GM12878 (cell line): ENCODE results near the gene CYB5B. TPM values are rescaled to one million over a fixed set of nuclear protein-coding genes. Genes with fewer than 3 reads are reported as not detected.

Experiments used
- BHLHE40 ChIP-seq, 2 experiments: fragments of 450-650 bp in 1 of 2; IDR thresholded peaks; 2 replicates each; pipeline ENCODE4 v1.6.1; 2011 to 2017; ENCODE audit warnings: low read depth in 2 of 2, borderline replicate concordance in 1 of 2, improper control_type of control experiment in 1 of 2, low read length in 1 of 2, mild to moderate bottlenecking in 1 of 2
- CBX3 ChIP-seq: fragments of 200-600 bp; sonication (generic); IDR thresholded peaks from 2 replicates; pipeline ENCODE4 v1.6.1; 2016; ENCODE audit warnings: low read depth, borderline replicate concordance
- CEBPB ChIP-seq, 2 experiments: fragments of 150-350 bp in 1 of 2; IDR thresholded peaks; 2 replicates each; pipeline ENCODE4 v1.6.1; 2012 to 2014; ENCODE audit warnings: low read depth in 2 of 2, low read length in 2 of 2, borderline replicate concordance in 1 of 2, inconsistent platforms in 1 of 2
- E2F4 ChIP-seq: IDR thresholded peaks from 2 replicates; pipeline ENCODE4 v1.6.1; 2012; ENCODE audit warnings: low read depth, low read length, improper control_type of control experiment
- E4F1 ChIP-seq: fragments of 450-650 bp; IDR thresholded peaks from 2 replicates; pipeline ENCODE4 v1.6.1; 2018; ENCODE audit warnings: borderline replicate concordance, mild to moderate bottlenecking; ENCODE audit not compliant: partially characterized antibody
- ESRRA ChIP-seq: IDR thresholded peaks from 2 replicates; pipeline ENCODE4 v1.6.1; 2012; ENCODE audit warnings: mild to moderate bottlenecking, low read length, improper control_type of control experiment
- ETV6 ChIP-seq, 2 experiments: fragments of 450-650 bp in 1 of 2; IDR thresholded peaks in 1 of 2; conservative IDR thresholded peaks in 1 of 2; 2 replicates each; pipeline ENCODE4 v1.6.1; 2014; ENCODE audit warnings: antibody characterized with exemption in 1 of 2, borderline replicate concordance in 1 of 2, low read depth in 1 of 2, mild to moderate bottlenecking in 1 of 2, moderate library complexity in 1 of 2
- FOS ChIP-seq: IDR thresholded peaks from 3 replicates; pipeline ENCODE4 v1.6.1; 2011; ENCODE audit warnings: borderline replicate concordance; ENCODE audit not compliant: insufficient read length; ENCODE audit errors: extremely low read depth
- FOXK2 ChIP-seq: fragments of 450-650 bp; IDR thresholded peaks from 2 replicates; pipeline ENCODE4 v1.6.1; 2017; ENCODE audit warnings: mild to moderate bottlenecking, moderate library complexity
- JUND ChIP-seq: IDR thresholded peaks from 2 replicates; pipeline ENCODE4 v1.6.1; 2012; ENCODE audit warnings: low read depth, mild to moderate bottlenecking, low read length, improper control_type of control experiment, moderate library complexity
- NBN ChIP-seq: fragments of 450-650 bp; IDR thresholded peaks from 2 replicates; pipeline ENCODE4 v1.6.1; 2016
- NFYB ChIP-seq: IDR thresholded peaks from 2 replicates; pipeline ENCODE4 v1.6.1; 2011; ENCODE audit warnings: low read depth, mild to moderate bottlenecking, low read length, improper control_type of control experiment, moderate library complexity; ENCODE audit not compliant: insufficient read depth
- NR2F1 ChIP-seq: fragments of 450-650 bp; conservative IDR thresholded peaks from 2 replicates; pipeline ENCODE4 v1.6.1; 2017; ENCODE audit warnings: mild to moderate bottlenecking
- POLR2AphosphoS5 ChIP-seq: IDR thresholded peaks from 2 replicates; pipeline ENCODE4 v1.6.1; 2011; ENCODE audit warnings: mild to moderate bottlenecking, low read length, inconsistent platforms
- RELA ChIP-seq: fragments of 450-650 bp; IDR thresholded peaks from 2 replicates; pipeline ENCODE4 v1.8.0; 2014; ENCODE audit warnings: borderline replicate concordance; ENCODE audit not compliant: partially characterized antibody
- SIN3A ChIP-seq: IDR thresholded peaks from 2 replicates; pipeline ENCODE4 v1.6.1; 2012; ENCODE audit warnings: low read depth, low read length, improper control_type of control experiment
- STAT1 ChIP-seq: fragments of 450-650 bp; conservative IDR thresholded peaks from 2 replicates; pipeline ENCODE4 v1.6.1; 2014; ENCODE audit warnings: antibody characterized with exemption, mild to moderate bottlenecking
- SUPT20H ChIP-seq: IDR thresholded peaks from 2 replicates; pipeline ENCODE4 v1.6.1; 2011; ENCODE audit warnings: low read depth, mild to moderate bottlenecking, low read length, moderate library complexity, borderline replicate concordance; ENCODE audit not compliant: control insufficient read depth
- TCF7 ChIP-seq: IDR thresholded peaks from 2 replicates; pipeline ENCODE4 v1.6.1; 2014; ENCODE audit warnings: antibody characterized with exemption, borderline replicate concordance
- WRNIP1 ChIP-seq: IDR thresholded peaks from 2 replicates; pipeline ENCODE4 v1.6.1; 2011; ENCODE audit warnings: low read depth, low read length, improper control_type of control experiment, borderline replicate concordance
- ZNF217 ChIP-seq: fragments of 450-650 bp; IDR thresholded peaks from 2 replicates; pipeline ENCODE4 v1.6.1; 2017; ENCODE audit warnings: antibody characterized with exemption, mild to moderate bottlenecking
- ZNF274 ChIP-seq: IDR thresholded peaks from one replicate; pipeline ENCODE4 v1.8.0; 2011; ENCODE audit not compliant: insufficient read length, insufficient read depth
- polyA plus RNA-seq, 11 experiments: library from polyadenylated mRNA; depleted of rRNA in 4 of 11; unstranded in 6 of 11; stranded (reverse) in 5 of 11; fragments of >200 nt; fragmentation: Nextera tagmentation in 4 of 11; fragmentation: Illumina TruSeq in 1 of 11; extraction: Ambion mirVana in 4 of 11; extraction: Trizol in 1 of 11; gene quantifications; 1 replicate in 1 of 11; 2 replicates in 10 of 11; pipeline versions ENCODE4 v1.2.1 to v1.2.3, GENCODE V29; 2011 to 2016; ENCODE audit warnings: inconsistent platforms in 2 of 11, missing spikeins in 2 of 11, low read depth in 1 of 11
- total RNA-seq, 4 experiments: library from RNA; depleted of rRNA in 3 of 4; stranded (reverse); fragments of >200 nt in 3 of 4; fragmentation: Illumina TruSeq in 1 of 4; extraction: Trizol in 1 of 4; gene quantifications; 2 replicates each; pipeline versions ENCODE4 v1.2.1 to v1.2.3, GENCODE V29; 2013 to 2021
- TF ChIP-seq, protein P1 (sequence below): IDR thresholded peaks from 2 replicates; pipeline ENCODE4 v1.6.1; 2012; ENCODE audit warnings: mild to moderate bottlenecking, low read depth, low read length

CYB5B gene
- total and polyA plus RNA-seq, 10 of the 15 experiments (the other 5 are each of a cell fraction or from before 2014, with no cell fraction given), result 145 to 305 (median 179) TPM

DNA sequence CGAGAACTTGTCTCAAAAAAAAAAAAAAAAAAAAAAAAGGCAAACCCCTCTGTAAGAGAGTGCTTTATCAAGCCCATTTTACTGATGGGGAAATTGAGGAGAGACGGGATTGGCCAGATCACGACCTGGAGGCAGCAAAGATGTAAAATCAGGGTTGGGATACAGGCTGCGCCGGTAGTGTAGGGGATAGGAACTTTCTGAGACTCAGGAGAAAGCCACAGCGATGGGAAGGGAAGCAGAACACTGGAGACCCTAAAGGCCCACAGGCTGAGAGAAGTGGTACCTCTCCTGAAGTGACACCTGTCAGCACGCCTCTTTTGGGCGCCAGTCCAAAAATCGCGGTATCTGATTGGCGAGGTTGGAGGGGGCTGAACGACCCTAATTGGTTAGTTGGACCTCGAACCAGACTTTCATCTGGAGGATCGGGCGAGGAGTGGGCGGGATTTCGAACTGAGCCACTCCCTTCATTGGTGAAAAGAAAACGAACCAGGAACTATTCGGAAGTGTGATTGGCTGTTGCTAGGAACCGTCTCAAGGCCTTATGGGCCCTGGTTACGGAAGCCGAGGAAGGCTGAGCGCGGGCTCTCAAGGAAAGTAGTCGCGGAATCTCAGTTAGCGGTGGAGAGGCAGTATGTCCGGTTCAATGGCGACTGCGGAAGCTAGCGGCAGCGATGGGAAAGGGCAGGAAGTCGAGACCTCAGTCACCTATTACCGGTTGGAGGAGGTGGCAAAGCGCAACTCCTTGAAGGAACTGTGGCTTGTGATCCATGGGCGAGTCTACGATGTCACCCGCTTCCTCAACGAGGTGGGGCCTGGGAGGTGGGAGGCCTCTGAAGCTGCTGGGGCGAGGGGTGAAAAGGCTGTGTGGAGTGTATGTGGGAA, at the start of gene CYB5B (continued):
- TF ChIP-seq ETV6 (conservative IDR thresholded peaks at IDR 0.05 in 1 of 2, IDR thresholded peaks at IDR 0.05 in 1 of 2; ENCODE audit: borderline replicate concordance in 1 of 2, low read depth in 1 of 2) (peak in 1 of 2 experiments; percentile 77; a peak in 2 of 4 replicates), TCF7 (no peak), CEBPB (IDR thresholded peaks at IDR 0.05; ENCODE audit: borderline replicate concordance in 1 of 2, low read depth in 2 of 2, low read length in 2 of 2) (no peak), BHLHE40 (IDR thresholded peaks at IDR 0.05; ENCODE audit: borderline replicate concordance in 1 of 2, low read depth in 2 of 2, low read length in 1 of 2) (peak in 1 of 2 experiments; percentile 38; a peak in 1 of 4 replicates), RELA (no peak), JUND (no peak), ESRRA (no peak), E4F1 (peak; percentile 85), ZNF274 (no peak), ZNF217 (no peak), WRNIP1 (no peak; the same call in 1 of the 2 replicates), FOS (peak; percentile 57), NFYB (peak; percentile 91), STAT1 (0 out of 2 replicates have a peak, but pooled peaks have one; percentile 45), FOXK2 (no peak), SIN3A (peak; percentile 89), CBX3 (no peak), SUPT20H (no peak), NBN (peak; percentile 85), E2F4 (peak; percentile 76; the same call in 1 of the 2 replicates), NR2F1 (0 out of 2 replicates have a peak, but pooled peaks have one; percentile 22), POLR2AphosphoS5 (peak; percentile 97)
- TF ChIP-seq, protein P1, sequence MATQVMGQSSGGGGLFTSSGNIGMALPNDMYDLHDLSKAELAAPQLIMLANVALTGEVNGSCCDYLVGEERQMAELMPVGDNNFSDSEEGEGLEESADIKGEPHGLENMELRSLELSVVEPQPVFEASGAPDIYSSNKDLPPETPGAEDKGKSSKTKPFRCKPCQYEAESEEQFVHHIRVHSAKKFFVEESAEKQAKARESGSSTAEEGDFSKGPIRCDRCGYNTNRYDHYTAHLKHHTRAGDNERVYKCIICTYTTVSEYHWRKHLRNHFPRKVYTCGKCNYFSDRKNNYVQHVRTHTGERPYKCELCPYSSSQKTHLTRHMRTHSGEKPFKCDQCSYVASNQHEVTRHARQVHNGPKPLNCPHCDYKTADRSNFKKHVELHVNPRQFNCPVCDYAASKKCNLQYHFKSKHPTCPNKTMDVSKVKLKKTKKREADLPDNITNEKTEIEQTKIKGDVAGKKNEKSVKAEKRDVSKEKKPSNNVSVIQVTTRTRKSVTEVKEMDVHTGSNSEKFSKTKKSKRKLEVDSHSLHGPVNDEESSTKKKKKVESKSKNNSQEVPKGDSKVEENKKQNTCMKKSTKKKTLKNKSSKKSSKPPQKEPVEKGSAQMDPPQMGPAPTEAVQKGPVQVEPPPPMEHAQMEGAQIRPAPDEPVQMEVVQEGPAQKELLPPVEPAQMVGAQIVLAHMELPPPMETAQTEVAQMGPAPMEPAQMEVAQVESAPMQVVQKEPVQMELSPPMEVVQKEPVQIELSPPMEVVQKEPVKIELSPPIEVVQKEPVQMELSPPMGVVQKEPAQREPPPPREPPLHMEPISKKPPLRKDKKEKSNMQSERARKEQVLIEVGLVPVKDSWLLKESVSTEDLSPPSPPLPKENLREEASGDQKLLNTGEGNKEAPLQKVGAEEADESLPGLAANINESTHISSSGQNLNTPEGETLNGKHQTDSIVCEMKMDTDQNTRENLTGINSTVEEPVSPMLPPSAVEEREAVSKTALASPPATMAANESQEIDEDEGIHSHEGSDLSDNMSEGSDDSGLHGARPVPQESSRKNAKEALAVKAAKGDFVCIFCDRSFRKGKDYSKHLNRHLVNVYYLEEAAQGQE, result no peak
